Endothelial cell of umbilical vein (primary cell): ENCODE measurements around the gene MDN1. TPM values are rescaled to one million over a fixed set of nuclear protein-coding genes. Genes with fewer than 3 reads are reported as not detected.

Experiments
- BruUV-seq: library from RNA; stranded (reverse); fragments of 400-500 nt; replicated peaks from 2 replicates; lab custom pipeline; 2021; lab: Mats Ljungman, UMichigan
- CTCF ChIA-PET: fragments of 300-600, 350-600 bp; sonication (Branson Sonifier 250); formaldehyde crosslinking; loops from one replicate; lab custom pipeline; 2021; ENCODE audit warnings: antibody characterized with exemption, inconsistent platforms; lab: Charles Lee
- POLR2A ChIA-PET: fragments of 300-600, 350-600 bp; sonication (Branson Sonifier 250); formaldehyde crosslinking; loops from one replicate; lab custom pipeline; 2021; ENCODE audit warnings: antibody characterized with exemption, inconsistent platforms; lab: Charles Lee
- DNase-seq: peaks from one replicate; pipeline ENCODE4 v3.0.0-alpha.2; 2011; ENCODE audit warnings: low read depth, low spot score
- FAIRE-seq: peaks from 2 replicates; lab custom pipeline; 2011; peaks lifted over from hg19 to GRCh38; lab: Jason Lieb, UNC
- H2AFZ ChIP-seq: 2 replicates; pipeline ENCODE4 v1.6.0; 2012; ENCODE audit warnings: low read depth, low read length, control low read depth, inconsistent platforms
- H3K27ac ChIP-seq: 2 replicates; pipeline ENCODE4 v1.5.1; 2011; ENCODE audit warnings: low read depth, mild to moderate bottlenecking, control low read depth, low read length, moderate library complexity; ENCODE audit not compliant: insufficient read depth
- H3K27me3 ChIP-seq, 2 experiments: 2 replicates each; pipeline versions ENCODE4 v1.6.0 to v1.6.1; 2011; ENCODE audit warnings: low read length in 2 of 2, mixed read lengths in 1 of 2; ENCODE audit not compliant: control insufficient read depth in 2 of 2, insufficient read depth in 2 of 2
- H3K36me3 ChIP-seq, 2 experiments: 2 replicates in 1 of 2; 3 replicates in 1 of 2; pipeline ENCODE4 v1.5.1; 2011; ENCODE audit warnings: low read length in 2 of 2, mild to moderate bottlenecking in 1 of 2, moderate library complexity in 1 of 2; ENCODE audit not compliant: control insufficient read depth in 2 of 2, insufficient read depth in 2 of 2; ENCODE audit errors: extremely low read depth in 1 of 2
- H3K4me1 ChIP-seq: 3 replicates; pipeline ENCODE4 v1.5.1; 2011; ENCODE audit warnings: mild to moderate bottlenecking, low read length; ENCODE audit not compliant: control insufficient read depth, insufficient read depth; ENCODE audit errors: extremely low read depth
- H3K4me2 ChIP-seq: 2 replicates; pipeline ENCODE4 v1.6.1; 2011; ENCODE audit warnings: low read length, control low read depth, mixed read lengths; ENCODE audit not compliant: insufficient read depth
- H3K4me3 ChIP-seq, 3 experiments: fragments of 200-600 bp in 1 of 3; sonication (generic), shearing (Covaris generic) in 1 of 3; replicated peaks in 1 of 3; 2 replicates each; pipeline ENCODE4 v1.5.1; 2011 to 2016; ENCODE audit warnings: control low read depth in 3 of 3, low read length in 3 of 3, mild to moderate bottlenecking in 2 of 3, inconsistent platforms in 1 of 3, low read depth in 1 of 3, moderate library complexity in 1 of 3; ENCODE audit not compliant: insufficient read depth in 1 of 3
- H3K79me2 ChIP-seq: 2 replicates; pipeline ENCODE4 v1.6.0; 2012; ENCODE audit warnings: low read length, inconsistent platforms; ENCODE audit not compliant: control insufficient read depth, insufficient read depth
- H3K9ac ChIP-seq: replicated peaks from 2 replicates; pipeline ENCODE3; 2011; ENCODE audit warnings: low read length, control low read depth; ENCODE audit not compliant: insufficient read depth; ENCODE audit errors: extremely low read depth
- H3K9me1 ChIP-seq: replicated peaks from 3 replicates; pipeline ENCODE4 v1.6.0; 2011; ENCODE audit warnings: mild to moderate bottlenecking, low read length; ENCODE audit not compliant: control insufficient read depth, insufficient read depth; ENCODE audit errors: extremely low read depth
- H3K9me3 ChIP-seq: replicated peaks from 2 replicates; pipeline ENCODE4 v1.5.1; 2012; ENCODE audit warnings: low read length, inconsistent platforms; ENCODE audit not compliant: control insufficient read depth, insufficient read depth
- H4K20me1 ChIP-seq: replicated peaks from 2 replicates; pipeline ENCODE3; 2011; ENCODE audit warnings: mild to moderate bottlenecking, low read length; ENCODE audit not compliant: control insufficient read depth, insufficient read depth; ENCODE audit errors: extremely low read depth
- EZH2 ChIP-seq: IDR thresholded peaks from 2 replicates; pipeline ENCODE4 v1.6.1; 2012; ENCODE audit warnings: borderline replicate concordance, low read depth, mild to moderate bottlenecking, moderate library complexity, low read length, inconsistent platforms; ENCODE audit not compliant: severe bottlenecking
- FOS ChIP-seq: IDR thresholded peaks from 2 replicates; pipeline ENCODE4 v1.6.1; 2011; ENCODE audit warnings: mild to moderate bottlenecking, low read length, moderate library complexity, borderline replicate concordance; ENCODE audit not compliant: insufficient read depth
- GATA2 ChIP-seq: IDR thresholded peaks from 2 replicates; pipeline ENCODE4 v1.7.0; 2011; ENCODE audit warnings: low read depth, mild to moderate bottlenecking, moderate library complexity, mixed read lengths, low read length; ENCODE audit not compliant: insufficient read length, insufficient read depth
- JUN ChIP-seq: IDR thresholded peaks from 2 replicates; pipeline ENCODE4 v1.6.1; 2011; ENCODE audit warnings: borderline replicate concordance, low read depth; ENCODE audit not compliant: insufficient read length, insufficient read depth
- MYC ChIP-seq: IDR thresholded peaks from one replicate; pipeline ENCODE4 v1.6.1; 2011; ENCODE audit warnings: mild to moderate bottlenecking, low read depth, low read length
- POLR2A ChIP-seq: IDR thresholded peaks from 2 replicates; pipeline ENCODE4 v1.6.1; 2012; ENCODE audit warnings: low read depth, mild to moderate bottlenecking, control low read depth, low read length
- POLR2AphosphoS5 ChIP-seq: IDR thresholded peaks from 2 replicates; pipeline ENCODE4 v1.6.1; 2012; ENCODE audit warnings: low read depth, mild to moderate bottlenecking, control low read depth, low read length, moderate library complexity; ENCODE audit not compliant: insufficient read depth
- dilution Hi-C: fragments of 300-500 bp; cut with MboI; formaldehyde crosslinking; loops from one replicate; pipeline ENCODE4 v1.15.0; 2019; ENCODE audit warnings: low sequenced_read_pairs; ENCODE audit not compliant: extremely low pct_ligation_motif_present
- intact Hi-C: fragments of 100-400 bp; cut with micrococcal nuclease; formaldehyde crosslinking; loops from one replicate; pipeline ENCODE4 v1.10.0; 2022
- polyA plus RNA-seq, 4 experiments: library from polyadenylated mRNA; depleted of rRNA in 3 of 4; stranded (reverse) in 3 of 4; unstranded in 1 of 4; fragments of >200 nt; gene quantifications; 2 replicates each; pipeline versions ENCODE4 v1.2.1 to v1.2.3, GENCODE V29; 2011 to 2012; ENCODE audit warnings: missing spikeins in 1 of 4
- total RNA-seq: library from RNA; stranded (reverse); gene quantifications from 2 replicates; pipeline ENCODE4 v1.2.3, GENCODE V29; 2021
- TF ChIP-seq, protein P1 (sequence below): IDR thresholded peaks from 2 replicates; pipeline ENCODE4 v1.6.1; 2011; ENCODE audit not compliant: insufficient read depth, insufficient read length
- TF ChIP-seq, protein P2 (sequence below), 2 donors: IDR thresholded peaks; 1 replicate in 1 of 2; 2 replicates in 1 of 2; pipeline ENCODE4 v1.5.1; 2011; ENCODE audit warnings: low read length in 2 of 2, mild to moderate bottlenecking in 2 of 2, moderate library complexity in 2 of 2, control low read depth in 1 of 2, inconsistent platforms in 1 of 2, low read depth in 1 of 2; ENCODE audit not compliant: insufficient read depth in 1 of 2; ENCODE audit errors: extremely low read depth in 1 of 2

The MDN1 gene
- total and polyA plus RNA-seq, 2 donors (not counting 3 experiments of a cell fraction or from before 2014, with no cell fraction given) = 9.2 to 39.6 TPM

DNA sequence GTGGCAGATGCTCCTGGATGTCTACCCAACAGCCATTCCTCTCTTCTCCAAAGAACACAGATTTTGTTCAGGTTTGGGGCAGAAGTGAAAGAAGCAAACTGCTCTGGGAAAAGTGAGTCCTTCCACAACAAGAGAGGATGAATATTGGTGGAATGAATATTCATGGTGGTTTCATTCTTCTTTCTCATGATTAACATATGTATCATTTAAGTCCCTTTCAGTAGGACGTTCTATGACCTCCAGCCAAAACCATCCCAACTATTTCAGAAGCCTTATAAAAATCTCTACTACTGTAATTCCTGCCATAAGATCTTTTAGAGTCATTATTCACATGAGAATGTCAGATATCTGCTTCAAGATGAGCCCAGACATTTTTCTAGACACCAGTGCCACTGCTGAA lies 44.4 kb downstream of the MDN1 start:
- dilution Hi-C loops = no loop called here
- Histone ChIP-seq H2AFZ (no peak overlapping the region), H3K79me2 (no peaks in the 10 kb centered on the region), H3K9me1 (no peaks in the 10 kb centered on the region), H3K9ac (no peak overlapping the region), H3K9me3 (no peaks in the 10 kb centered on the region), H3K4me3 (no peak overlapping the region), H4K20me1 (no peaks in the 10 kb centered on the region), H3K27me3 (no peaks in the 10 kb centered on the region), H3K4me1 (no peaks in the 10 kb centered on the region), H3K4me2 (no peak overlapping the region), H3K27ac (no peak overlapping the region), H3K36me3 (peaks cover 4 to 10% of the 10 kb centered on the region in 2 experiments)
- DNase-seq (no peak), FAIRE-seq (no peak)
- POLR2A ChIA-PET = no interaction called here
- BruUV-seq = no TSS peak
- intact Hi-C loops = no loop called here
- TF ChIP-seq, protein P1, sequence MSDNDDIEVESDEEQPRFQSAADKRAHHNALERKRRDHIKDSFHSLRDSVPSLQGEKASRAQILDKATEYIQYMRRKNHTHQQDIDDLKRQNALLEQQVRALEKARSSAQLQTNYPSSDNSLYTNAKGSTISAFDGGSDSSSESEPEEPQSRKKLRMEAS = no peak
- TF ChIP-seq POLR2AphosphoS5 = no peak
- TF ChIP-seq, protein P2, sequence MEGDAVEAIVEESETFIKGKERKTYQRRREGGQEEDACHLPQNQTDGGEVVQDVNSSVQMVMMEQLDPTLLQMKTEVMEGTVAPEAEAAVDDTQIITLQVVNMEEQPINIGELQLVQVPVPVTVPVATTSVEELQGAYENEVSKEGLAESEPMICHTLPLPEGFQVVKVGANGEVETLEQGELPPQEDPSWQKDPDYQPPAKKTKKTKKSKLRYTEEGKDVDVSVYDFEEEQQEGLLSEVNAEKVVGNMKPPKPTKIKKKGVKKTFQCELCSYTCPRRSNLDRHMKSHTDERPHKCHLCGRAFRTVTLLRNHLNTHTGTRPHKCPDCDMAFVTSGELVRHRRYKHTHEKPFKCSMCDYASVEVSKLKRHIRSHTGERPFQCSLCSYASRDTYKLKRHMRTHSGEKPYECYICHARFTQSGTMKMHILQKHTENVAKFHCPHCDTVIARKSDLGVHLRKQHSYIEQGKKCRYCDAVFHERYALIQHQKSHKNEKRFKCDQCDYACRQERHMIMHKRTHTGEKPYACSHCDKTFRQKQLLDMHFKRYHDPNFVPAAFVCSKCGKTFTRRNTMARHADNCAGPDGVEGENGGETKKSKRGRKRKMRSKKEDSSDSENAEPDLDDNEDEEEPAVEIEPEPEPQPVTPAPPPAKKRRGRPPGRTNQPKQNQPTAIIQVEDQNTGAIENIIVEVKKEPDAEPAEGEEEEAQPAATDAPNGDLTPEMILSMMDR (IDR thresholded peaks at IDR 0.05; ENCODE audit: extremely low read depth in 1 of 2, insufficient read depth in 1 of 2, low read depth in 1 of 2, low read length in 2 of 2) = no peak
- no peak for TF ChIP-seq EZH2
- no peak for TF ChIP-seq FOS
- CTCF ChIA-PET = no interaction called here

DNA sequence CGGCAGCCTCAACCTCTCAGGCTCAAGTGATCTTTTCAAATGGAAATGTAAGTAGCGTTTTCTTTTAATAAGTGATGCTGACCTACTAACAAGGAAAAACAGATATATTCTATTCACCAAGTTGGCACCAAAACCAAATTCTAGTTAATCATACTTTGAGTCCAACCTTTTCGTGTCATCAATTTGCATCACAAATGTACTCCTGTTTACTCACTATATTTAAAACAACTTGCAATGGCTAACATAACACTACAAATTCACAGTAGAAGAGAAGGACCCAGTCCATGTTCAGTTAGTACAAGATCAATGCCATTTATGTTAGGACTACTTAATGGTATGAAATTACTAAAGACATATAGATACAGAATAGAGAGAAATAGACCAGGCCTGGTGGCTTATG lies 50.0 kb downstream of the MDN1 start:
- DNase-seq (no peak), FAIRE-seq (no peak)
- dilution Hi-C loops (no loop called here), intact Hi-C loops (no loop called here)
- Histone ChIP-seq H3K36me3 (peaks cover 8 to 10% of the 10 kb centered on the region in 2 experiments), H3K4me3 (no peak overlapping the region), H3K27me3 (no peaks in the 10 kb centered on the region), H3K79me2 (no peaks in the 10 kb centered on the region), H3K9ac (no peak overlapping the region), H3K27ac (no peak overlapping the region), H3K4me2 (no peak overlapping the region), H3K4me1 (no peaks in the 10 kb centered on the region), H2AFZ (no peak overlapping the region), H3K9me1 (no peaks in the 10 kb centered on the region), H3K9me3 (no peaks in the 10 kb centered on the region), H4K20me1 (no peaks in the 10 kb centered on the region)
- POLR2A ChIA-PET = interaction anchor here (0.5 kb wide), 1 partner anchor 26 kb away, joined by 4 read pairs; no protein-coding TSS in a partner anchor
- CTCF ChIA-PET = interaction anchor here (2.1 kb wide), 1 partner anchor 23 kb away, joined by 7 read pairs; no protein-coding TSS in a partner anchor
- TF ChIP-seq POLR2AphosphoS5 = no peak
- no peak for TF ChIP-seq EZH2
- TF ChIP-seq, protein P2 (IDR thresholded peaks at IDR 0.05; ENCODE audit: extremely low read depth in 1 of 2, insufficient read depth in 1 of 2, low read depth in 1 of 2, low read length in 2 of 2) = no peak
- no peak for TF ChIP-seq MYC
- TF ChIP-seq GATA2 = no peak
- TF ChIP-seq POLR2A = no peak
- no peak for TF ChIP-seq FOS
- no peak for TF ChIP-seq JUN
- no TSS peak for BruUV-seq
